ENCODE results near the gene KLHL33. TPM values are rescaled to one million over a fixed set of nuclear protein-coding genes. Genes with fewer than 3 reads are reported as not detected.
"Not testable (repeated sequence)": the region's sequence is repeated elsewhere in the genome, so short reads cannot be mapped to it uniquely, and the experiment has no call there.

KLHL33 gene
- total RNA-seq, 1 donor from 2014 or later = 1.9 TPM

DNA sequence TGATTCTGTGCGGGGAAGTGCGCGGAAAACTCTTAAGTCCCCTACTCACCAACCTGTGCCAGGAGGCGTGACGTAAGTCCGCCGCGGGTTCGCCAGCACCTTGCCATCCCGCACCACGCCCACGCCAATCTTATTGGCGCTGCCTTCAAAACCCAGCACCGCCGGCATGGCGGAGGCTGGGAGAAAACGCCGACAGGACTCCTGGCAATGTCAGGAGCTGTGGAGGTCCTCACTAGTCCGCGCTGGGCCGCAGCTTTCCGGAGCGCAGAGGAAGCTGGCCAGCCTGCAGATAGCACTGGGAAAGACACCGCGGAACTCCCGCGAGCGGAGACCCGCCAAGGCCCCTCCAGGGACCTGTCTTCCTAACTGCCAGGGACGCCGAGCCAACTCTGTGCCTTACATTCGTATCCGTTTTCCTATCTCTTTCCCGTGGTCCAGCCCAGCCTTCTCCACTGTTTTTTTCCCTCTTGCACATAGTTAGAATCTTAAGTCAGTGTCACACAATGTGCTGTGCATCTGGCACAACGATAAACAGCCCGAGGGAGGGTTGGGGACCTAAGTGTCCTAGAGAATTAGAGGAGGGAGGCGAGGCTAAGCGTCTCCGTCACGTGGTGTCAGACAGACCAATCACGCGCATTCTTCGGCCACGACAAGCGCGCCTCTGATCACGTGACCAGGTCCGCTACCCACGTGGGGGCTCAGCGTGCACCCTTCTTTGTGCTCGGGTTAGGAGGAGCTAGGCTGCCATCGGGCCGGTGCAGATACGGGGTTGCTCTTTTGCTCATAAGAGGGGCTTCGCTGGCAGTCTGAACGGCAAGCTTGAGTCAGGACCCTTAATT, 18.8 kb upstream of the KLHL33 start, which contains the start of the genes APEX1 and OSGEP:
TSS of gene APEX1 (plus strand) at position 711 of the 839 bp plus-strand sequence. CDS start 420 bp downstream, outside the sequence.
TSS of gene OSGEP (minus strand) at position 297 of the 839 bp plus-strand sequence. CDS start at position 168, 129 bp downstream.
- peak; percentile 99 for DNase-seq

DNA sequence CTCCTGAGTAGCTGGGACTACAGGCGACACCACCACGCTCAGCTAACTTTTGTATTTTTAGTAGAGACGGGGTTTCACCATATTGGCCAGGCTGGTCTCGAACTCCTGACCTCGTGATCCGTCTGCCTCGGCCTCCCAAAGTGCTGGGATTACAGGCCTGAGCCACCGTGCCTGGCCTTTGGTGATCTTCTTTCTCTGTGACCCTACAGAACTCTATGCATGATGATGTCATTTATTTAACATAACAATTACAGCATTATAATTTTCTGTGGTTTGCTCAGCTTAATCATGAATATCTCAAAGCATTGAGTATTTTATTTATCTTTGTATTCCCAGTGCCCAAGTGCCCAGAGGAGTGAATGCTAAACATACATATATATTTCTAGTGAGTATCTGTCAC, 16.9 kb upstream of the KLHL33 start:
- DNase-seq = not testable (repeated sequence)

DNA sequence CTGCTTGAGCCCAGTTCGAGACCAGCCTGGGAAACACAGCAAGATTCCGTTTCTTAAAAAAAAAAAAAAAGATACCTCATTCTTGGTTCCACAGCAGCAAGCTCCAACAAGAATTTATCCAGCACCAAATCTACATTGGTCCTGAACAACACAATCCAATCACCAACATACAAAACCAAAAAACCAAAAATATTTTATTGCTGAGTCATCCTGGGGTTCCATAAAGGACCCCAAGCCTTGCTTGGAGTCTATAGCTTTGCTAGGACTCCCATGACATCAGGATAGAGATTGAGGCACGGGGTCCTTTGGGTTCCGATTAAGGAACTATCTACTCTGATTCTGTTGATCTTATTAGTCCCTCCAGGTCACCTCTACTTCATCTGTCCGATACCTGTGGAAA, 10.9 kb upstream of the KLHL33 start:
- DNase-seq = no peak

DNA sequence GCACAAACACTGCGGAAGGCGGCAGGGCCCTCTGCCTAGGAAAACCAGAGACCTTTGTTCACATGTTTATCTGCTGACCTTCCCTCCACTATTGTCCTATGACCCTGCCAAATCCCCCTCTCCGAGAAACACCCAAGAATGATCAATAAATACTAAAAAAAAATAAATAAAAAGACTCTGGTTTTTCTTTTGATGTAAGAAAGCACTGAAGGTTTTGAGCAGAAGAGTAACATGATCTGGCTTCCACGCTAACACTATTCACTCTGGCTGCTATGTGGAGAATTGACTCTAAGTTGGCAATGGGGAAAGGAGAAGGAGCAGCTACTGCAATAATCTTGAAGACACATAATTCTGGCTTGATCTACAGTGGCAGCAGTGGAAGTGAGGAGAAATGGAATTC, 7.7 kb upstream of the KLHL33 start:
- DNase-seq = not testable (repeated sequence)

DNA sequence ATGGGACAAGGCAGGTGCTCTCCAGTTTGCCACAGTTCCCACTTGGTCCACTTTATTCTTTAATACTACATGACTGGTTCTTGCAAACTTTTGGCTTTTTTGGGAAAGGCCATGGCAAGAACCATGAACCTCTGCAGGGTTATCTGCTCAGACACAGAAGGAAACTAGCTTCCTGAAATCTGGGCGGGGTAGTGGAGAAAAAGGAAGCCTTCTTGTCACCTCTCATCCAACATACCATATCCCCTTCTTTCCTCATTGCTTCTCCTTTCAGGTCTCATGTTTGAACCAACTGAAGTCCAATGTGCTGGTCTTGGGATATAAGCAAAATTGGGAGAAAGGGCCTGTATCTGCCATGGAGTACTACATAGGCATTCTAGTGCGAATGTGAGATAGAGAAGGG, 5.5 kb upstream of the KLHL33 start:
- DNase-seq = no peak

DNA sequence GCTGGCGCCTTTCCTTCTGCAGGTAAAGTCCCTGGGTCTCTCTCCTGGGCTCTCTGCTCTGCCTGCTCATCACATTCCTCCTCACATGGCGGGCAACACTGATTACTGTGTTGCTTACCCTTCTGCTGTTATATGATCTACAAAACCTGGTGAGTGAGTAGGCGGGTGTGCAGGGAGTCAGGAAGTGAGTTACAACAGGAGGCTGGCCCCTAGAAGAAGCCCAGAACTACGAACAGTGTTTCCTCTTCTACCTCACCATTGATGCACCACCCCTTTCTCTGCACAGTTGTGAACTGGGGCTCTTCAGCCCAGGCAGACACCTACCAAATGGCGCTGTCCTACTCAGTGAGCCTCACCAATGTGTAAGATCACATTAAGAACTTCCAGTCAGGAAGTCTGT, 4.9 kb upstream of the KLHL33 start:
- no peak for DNase-seq

DNA sequence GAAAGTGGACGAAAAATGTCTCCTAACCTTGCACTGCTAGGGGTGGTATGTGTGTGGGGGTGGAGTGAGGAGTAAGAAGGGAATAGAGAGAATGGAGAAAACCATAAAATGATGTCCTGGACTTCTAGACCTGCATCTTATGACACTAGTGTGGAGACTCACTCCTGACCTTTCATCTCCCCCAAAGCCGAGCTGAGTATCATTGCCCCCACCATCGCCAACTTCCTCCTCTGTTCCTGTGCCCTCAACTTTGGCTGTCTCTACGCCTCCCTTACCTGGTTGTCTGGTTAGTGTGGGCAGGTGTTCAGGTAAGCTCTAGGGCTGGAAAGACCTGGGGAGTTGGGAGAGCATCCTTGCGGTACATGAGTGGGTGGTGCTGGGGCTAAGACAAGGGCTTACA, 4.5 kb upstream of the KLHL33 start:
- no peak for DNase-seq

DNA sequence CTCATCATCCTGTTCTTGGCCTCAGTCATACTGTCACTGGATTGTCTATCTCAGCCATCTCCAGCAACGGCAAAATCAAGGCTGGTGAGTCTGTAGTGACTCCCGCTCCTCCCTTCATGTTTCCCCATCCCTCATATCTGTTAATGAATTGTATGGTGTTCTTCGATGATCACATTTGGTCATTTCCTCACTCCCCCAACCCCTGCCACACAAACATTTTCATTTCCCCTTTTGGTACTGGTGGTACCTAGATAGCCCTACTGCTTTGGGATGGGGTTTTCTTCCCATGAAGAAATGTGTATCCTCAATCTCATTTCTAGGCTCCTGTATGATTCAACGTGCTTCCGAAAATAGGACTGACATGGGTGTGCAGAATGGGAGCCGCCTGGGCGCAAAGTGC, 2.7 kb upstream of the KLHL33 start:
- no peak for DNase-seq

DNA sequence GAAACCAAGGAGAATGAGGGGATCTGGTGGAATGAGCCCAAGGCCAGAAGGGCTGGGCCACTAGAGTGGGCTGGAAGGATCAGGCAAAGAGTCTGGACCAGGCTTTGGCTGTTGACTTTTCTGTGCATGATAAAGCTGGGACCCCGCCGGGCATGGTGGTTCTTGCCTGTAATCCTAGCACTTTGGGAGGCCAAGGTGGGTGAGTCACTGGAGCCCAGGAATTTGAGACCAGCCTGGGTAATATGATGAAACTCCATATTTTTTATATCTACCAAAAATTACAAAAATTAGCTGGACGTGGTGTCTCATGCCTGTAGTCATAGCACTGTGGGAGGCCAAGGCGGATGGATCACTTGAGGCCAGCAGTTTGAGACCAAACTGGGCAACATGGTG, 393 bp upstream of the KLHL33 start:
- DNase-seq = no peak

DNA sequence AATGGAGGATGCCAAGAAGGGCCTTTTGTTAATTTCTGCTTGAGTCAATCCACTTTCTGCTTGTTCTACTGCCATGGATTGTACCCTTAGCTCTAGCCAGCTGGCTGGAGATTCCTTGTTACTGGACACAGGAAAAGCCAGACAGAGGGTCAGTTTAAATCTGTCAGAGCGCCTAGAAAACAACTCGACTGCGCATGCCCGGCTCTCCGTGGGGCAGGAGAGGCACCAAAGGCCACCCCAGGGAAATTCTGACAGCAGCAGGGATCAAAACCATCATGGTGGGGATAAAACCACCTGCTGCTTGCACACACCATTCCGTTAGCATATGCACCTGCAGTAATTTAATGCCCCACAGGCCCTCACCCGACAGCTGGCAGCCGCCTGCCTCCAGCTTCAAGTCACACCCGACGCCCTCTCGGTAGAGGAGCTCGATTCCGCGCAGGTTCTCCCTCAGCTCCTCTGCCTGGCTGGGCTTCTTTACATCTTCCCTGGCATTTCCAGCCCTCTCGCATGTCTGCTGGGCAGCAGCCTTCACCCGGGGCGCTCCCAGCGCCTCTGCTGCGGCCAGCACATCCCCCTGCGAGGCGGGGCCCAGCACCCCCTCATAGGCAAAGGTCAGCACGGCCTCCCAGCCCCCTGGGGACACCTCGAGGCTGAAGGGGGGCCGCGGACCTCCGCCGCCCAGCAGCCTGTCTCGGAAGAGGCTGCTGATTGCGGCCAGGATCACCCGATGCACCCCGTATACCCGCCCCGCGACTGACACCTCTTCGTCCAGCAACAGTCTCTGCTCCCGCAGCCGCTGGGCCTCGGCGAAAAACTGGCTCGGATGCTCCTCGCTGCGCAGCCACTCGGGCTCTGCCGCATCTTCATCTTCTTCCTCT, 1.0 kb downstream of the KLHL33 start:
- DNase-seq = peak; percentile 66

DNA sequence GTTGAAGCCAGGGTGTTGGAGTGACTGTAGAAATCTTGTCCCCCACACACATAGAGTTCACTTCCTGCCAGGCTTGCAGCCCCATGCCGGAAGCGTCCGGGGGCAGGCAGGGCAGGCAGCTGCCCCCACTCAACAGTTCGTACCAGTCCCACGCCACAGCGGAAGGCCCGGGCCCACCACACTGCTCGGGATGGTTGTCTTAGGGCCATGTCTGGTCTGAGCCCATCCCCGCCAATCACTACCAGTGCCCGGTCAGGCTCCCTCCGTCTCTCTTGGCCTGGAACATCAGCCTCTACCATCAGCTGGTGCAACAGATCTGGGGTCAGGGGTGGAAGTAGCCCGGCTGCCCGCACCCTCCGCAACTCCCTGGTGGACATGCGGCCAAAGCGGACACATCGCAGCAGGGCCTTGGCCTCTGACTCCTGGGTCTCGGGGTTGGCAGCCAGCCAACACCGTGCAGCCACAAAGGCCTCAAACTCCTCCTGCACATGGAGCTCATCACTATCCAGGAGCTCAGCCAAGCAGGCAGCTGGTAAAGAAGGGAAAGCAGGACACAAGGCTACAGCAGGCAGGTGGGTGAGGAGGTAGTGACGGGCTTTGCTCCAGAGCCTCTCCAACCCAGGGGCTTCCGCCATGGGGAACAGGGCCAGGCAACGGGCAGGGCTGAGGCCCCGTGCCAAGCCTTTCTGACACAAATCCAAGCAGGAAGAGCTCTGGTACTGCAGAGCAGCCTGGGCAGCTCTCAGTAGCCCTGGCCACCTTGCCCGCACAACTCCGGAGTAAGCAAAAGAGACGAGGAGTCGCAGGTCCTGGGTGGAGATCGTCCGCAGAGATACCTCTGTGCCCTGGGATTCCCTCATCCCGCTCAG, 5.9 kb downstream of the KLHL33 start:
- no peak for DNase-seq

DNA sequence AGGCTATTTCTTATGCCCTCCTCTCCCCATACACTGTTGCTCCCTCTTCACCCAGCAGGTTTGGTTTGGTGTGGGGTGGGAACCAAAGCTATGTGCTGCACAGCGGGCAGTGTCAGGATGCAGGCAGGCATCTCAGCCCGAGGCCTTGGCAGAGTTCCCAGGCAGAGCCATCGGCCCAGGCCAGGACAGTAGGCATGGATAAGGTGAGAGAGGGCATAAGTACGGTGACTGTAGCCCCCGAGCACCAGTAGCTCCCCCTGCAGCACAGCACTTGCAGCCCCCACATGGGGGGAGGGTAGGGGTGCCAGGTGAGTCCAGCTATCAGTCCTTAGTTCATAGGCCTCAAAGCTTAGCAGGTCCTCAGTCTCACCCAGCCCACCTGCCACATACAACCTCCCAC, 7.2 kb downstream of the KLHL33 start:
- no peak for DNase-seq

DNA sequence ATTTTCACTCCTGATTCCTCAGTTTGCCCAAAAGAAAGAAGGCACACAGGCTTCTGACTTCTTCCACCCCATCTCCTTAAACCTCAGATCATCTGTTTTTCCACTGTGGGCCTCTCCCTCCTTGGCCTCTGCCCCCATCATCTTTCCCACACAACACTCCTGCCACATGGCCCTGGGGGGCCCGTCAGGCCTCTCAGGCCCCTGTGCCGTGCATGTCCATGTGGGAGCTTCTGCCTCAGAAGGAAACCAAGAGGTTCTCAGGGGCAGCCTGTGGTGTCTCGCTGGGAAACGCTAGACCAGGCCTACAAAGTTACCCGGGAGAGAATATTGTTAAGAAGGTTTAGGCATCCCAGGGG, 8.0 kb downstream of the KLHL33 start:
- DNase-seq = no peak

DNA sequence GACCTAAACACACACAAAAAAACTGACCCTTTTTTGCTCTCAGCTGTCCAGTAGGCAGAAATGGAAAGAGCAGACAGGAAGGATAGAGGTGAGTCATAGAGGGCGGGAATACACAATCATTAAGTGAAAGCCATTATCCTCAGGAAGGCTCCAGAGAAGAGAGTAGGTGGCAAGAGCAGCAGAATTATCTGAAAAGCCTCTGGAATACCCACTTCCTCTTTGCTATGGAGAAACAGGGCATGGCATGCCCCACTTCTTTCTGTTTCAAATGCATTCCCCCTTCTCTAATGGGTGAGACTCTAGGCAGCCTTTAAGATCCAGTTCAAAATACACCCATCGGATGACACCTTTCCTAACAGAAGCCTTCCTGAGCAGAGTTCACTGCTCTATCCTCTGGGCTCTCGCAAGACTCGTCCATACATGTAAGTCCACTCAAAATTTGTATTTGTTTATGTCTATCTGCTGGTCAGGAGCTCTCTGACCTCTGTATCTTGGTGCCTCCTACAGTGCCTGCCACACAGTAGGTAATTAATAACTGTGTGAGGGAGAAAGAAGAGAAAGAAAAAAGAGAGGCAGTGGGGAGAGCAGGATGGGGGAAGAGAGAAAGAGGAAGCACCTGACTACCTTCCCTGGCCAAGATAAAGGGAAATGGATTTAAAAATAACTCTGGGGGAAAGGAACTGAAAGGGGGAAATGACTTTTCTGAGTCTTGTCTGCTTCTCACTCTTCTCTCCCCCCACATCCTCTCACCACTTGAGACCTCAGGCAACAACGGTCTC, 8.5 kb downstream of the KLHL33 start:
- no peak for DNase-seq

DNA sequence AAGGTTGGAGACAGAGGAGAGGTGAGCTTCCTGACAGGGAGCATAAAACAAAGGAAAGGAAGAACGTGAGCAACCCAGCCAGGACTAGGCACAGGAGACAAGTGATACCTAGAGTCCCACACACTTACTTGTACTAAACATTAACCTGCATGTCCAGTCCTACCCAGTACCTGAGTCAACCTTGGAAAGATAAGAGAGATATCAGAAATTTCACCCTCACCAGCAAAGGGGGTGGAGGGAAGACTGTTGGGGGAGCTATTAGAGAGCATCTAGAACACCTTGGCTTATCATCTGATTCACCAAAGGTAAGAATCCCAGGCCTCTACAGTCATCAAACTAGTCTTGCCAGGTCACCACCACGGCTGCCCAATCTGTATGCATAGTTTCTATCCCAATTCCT, 11.1 kb downstream of the KLHL33 start:
- DNase-seq = no peak

DNA sequence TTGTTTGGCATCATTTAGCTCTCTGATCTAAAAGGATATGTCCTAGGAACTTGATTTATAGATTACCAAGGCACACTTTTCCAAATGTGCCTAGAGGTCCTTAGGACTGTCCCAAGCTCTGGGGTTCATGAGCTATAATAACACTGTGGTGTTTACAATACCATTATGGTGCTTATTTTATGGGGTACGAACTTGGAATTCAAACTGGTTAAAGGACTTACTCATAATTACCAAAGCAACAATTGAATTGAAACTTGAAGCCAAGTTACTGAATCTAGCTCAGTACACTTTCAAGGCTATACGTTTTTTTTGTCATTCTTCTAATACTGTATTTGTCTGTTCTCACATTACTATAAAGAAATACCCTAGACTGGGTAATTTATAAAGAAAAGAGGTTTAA, 13.1 kb downstream of the KLHL33 start:
- DNase-seq = no peak

DNA sequence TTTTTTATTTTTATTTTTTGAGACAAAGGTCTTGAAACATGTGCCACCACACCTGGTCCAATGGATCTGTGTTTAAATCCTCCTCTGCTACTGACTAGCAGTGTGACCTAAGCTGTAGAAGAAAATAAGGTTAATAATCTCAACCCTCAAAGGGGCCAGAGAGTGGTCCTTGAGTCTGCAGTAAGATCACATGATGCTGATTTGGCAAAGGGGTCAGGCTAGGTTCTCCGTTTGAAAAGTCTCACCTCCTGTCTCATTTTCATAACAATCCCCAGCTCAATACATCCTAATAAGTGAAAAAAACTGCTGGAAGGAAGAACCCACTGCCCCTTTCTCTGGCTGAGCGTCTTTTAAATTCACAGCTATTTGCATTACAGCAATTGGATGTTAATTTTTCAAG, 14.7 kb downstream of the KLHL33 start:
- DNase-seq = no peak

DNA sequence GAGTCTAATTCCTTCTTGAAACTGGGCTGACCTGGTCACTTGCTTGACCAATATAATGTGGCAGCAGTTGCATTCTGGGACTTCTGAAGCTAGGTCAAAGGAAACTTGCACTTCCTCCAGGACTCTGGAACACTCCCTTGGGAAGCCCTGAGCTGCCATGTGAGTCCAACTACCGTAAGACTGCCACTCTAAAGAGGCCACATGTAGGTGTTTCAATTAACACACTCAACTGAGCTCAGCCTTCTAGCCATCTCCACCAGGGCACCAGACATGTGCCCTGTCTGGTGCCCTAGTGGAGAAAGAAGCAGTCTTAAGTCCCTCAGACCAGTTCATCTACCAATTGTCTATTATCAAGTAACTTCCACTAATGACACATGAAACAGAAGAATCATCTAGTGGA, 16.5 kb downstream of the KLHL33 start:
- no peak for DNase-seq

DNA sequence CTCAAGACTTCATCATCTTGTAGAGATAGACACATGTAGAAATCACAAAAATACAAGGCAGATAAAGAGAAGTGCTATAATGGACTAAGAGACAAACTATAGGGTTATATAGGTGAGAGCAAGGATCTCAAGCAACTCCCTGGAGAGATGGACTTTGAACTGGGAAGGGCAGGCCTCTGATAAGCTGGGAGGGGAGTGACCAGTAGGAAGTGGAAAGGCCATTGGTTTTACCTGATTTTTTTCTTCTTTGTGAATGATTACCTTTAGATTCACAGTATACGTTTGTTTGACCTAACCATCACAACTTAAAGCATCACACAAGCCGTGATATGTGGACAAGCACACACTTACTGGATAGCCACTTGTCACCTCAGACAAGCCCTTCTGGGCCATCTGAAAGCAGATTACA, 17.5 kb downstream of the KLHL33 start:
- DNase-seq = no peak

DNA sequence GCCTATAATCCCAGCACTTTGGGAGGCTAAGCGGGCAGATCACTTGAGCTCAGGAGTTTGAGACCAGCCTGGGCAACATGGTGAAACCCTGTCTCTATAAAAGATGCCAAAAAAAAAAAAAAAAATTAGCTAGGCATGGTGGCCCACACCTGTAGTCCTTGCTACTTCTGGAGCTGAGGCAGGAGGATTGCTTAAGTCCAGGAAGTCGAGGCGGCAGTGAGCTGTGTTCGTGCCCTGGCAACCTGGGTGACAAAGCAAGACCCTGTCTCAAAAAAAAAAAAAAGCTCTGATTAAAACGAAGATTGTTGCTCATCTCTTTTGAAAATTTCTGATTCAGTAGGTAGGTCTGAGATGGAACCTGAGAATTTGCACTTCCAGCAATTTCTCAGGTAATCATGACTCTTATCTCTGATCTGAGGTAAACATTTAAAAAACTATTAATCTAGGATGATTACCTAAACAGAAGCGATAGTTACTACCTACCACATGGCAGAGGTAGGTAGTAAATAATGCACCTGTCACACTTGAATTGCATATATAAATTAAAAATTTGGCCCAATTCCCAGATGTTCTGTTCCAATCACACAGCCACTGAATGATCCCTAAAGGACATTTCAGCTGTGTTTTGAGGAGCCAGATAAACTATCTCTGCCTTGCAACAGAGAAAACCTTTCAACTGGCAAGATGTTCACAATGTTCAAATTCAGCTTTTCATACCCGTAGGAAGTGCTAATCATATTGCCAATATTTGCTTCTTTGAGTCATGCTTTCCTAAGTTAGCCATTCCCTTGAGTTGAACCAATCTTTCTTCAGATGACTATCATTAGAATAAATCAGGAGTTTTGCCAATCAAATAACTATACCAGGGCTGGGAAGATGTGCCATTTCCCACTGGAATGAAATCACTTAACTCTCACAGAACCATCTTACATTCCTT, 18.4 kb downstream of the KLHL33 start:
- DNase-seq = no peak
